Activated CD4-positive, alpha-beta T cell treated with anti-CD3 and anti-CD28 coated beads, Interleukin-2, Interleukin-4, amounts not matched to agents 100 ng/mL and 50 ng/mL, durations not matched to agents 16 hours and 8 hours (primary cell): ENCODE measurements around the gene CEBPA.
"Not testable (repeated sequence)": the region's sequence is repeated elsewhere in the genome, so short reads cannot be mapped to it uniquely, and the experiment has no call there.

Experiments
- DNase-seq: peaks from one replicate; pipeline ENCODE4 v3.0.0-alpha.2; 2020; ENCODE audit warnings: low spot score

The CEBPA gene

DNA sequence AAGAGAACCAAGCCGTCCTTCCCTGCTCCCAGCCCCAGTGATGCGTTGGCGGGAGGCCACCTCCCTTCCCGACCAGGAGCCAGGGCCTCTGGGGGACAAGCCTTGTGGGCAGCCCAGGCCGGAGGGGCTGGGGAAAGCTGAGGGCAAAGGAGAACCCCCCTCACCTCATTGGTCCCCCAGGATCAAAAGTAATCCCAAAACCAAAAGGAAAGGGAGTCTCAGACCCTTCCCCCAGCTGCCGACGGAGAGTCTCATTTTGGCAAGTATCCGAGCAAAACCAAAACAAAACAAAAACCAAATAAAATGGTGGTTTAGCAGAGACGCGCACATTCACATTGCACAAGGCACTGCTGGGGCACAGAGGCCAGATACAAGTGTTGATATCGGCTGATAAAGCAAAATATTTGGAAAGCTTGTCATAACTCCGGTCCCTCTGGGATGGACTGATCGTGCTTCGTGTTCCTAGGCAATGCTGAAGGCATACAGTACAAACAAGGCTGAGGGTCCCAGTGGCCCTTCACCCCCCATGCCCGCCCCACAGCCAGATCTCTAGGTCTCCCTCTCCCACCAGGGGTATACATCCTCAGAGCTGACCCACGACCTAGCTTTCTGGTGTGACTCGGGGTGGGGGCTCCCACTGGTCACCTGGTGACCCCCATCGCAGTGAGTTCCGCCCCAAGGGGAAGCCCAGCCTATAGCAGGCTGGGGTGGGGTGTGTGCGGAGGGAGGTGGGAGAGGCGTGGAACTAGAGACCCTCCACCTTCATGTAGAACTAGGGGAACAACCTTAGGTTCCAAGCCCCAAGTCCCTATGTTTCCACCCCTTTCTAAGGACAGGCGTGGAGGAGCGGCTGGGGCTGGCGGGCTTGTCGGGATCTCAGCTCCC, 2.1 kb downstream of the CEBPA start:
- no peak for DNase-seq

- no peak for DNase-seq
These were observed 3.2 kb downstream of the CEBPA start for GRCh38 chr19:33299051-33299688.

GRCh38 chr19:33298146-33298911, 4.0 kb downstream of the CEBPA start:
- DNase-seq = no peak

- no peak for DNase-seq
These were observed 4.8 kb downstream of the CEBPA start for GRCh38 chr19:33297401-33298145.

GRCh38 chr19:33296488-33296971, 5.8 kb downstream of the CEBPA start:
- DNase-seq = no peak

GRCh38 chr19:33295621-33296487, 6.5 kb downstream of the CEBPA start:
- no peak for DNase-seq

DNA sequence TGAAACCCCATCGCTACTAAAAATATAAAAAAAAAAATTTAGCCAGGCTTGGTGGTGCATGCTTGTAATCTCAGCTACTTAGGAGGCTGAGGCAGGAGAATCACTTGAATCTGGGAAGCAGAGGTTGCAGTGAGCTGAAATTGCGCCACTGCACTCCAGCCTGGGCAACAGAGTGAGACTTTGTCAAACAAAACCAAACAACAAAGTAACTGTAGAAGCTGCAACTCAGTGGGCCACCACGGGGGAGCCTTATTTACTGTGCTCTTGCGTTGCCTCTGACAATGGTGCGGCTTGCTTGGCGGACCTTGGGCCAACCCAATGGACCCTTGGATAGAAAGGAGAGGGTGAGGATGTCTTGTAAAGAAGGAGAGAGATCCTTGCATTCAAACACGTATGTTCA, 7.3 kb downstream of the CEBPA start:
- DNase-seq = not testable (repeated sequence)

DNA sequence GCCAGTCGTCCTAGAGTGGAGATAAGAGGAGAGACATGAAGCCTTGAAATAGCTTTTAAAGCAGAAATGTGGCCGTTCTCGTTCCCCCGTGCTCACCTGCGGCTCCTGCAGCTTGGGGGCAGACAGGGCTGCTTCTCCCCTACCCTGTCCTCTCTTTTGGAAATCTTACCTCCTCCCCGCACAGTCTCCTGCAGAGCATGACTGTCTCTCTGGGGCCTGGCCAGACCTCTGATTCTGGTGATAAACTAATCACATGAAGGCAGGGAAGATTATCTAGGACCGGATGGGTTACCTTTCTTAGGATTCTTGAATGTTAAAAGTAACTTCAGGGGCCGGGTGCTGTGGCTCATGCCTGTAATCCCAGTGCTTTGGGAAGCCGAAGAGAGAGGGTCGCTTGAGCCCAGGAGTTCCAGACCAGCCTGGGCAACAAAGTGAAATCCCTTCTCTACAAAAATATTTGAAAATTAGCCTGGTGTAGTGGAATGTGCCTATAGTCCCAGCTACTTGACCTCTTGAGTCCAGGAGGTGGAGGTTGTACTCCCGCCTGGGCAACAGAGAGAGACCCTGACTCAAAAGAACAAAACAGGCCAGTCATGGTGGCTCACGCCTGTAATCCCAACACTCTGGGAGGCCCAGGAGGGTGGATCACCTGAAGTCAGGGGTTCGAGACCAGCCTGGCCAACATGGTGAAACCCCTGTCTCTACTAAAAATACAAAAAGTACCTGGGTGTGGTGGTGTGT, 8.1 kb downstream of the CEBPA start:
- DNase-seq = no peak

- no peak for DNase-seq
These were observed 8.9 kb downstream of the CEBPA start for GRCh38 chr19:33293255-33294057.

DNA sequence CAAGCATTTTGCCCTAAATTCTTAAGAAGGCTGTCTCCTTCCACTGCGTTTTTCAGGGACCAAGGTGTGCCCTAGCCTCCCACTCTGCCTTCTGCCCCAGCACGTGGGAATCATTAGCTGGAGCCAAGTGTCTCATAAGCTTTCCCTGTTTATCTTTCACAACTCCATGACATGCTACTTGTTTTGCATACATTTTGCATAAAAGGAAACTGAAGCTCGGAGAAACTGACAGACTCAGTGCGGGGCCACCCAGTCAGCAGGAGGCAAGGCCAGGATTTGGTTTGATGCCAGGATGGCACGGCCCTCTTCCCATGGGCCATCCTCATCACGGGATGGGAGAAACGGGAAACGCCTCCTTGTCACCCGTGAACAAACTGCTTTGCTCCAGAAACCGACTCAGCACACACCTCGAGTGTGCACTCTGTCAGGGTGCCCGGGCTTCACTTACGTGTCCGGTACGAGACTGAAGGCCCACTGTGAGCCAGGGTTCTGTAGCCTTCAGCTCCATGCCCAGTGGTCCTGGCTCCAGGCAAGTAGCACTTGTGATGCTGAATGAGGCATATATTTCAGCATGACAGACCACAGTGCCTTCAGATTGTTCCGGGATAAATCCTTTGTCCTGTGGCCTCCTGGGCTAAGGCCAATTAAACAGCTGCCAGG, 9.6 kb downstream of the CEBPA start:
- no peak for DNase-seq

DNA sequence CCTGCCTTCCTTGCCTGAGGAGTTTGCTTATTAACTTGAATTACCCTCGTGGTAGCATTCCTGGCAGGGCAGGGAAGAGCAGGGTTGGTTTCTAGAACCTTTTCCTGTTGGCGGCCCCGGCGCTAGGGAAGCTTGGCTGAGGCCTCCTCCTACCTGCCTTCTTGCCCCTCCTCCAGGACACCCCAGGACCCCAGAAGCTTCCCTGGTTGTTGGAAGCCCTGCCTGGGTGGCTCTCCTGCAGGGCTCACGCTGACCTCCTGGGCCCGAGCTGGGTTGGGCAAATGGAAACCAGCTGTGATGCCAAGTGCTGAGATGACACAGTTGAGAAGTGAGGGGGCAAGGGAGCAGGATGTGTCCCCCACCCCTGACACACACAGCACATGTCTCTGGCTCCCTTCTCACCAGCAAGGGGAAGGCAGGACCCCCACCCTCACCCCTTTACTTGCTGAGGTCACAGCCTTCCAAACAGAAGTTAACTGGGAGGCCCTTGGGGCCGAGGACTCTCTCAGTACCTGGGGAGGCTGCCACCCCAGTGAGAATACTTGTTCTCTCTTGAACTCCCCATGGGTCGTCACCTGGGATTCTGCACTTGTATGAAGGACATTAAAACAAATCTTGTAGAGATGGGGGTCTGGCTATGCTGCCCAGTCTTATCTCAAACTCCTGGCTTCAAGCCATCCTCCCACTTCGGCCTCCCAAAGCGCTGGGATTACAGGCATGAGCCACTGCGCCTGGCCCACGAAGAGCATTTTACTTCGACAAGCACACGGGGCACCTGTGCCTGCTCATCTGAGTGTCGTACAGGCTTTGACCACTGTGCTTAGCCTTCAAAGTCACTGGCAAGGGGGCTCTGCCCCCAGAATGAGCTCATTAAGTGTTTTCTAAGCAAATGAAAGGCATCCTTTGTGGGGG, 10.5 kb downstream of the CEBPA start:
- DNase-seq = no peak

DNA sequence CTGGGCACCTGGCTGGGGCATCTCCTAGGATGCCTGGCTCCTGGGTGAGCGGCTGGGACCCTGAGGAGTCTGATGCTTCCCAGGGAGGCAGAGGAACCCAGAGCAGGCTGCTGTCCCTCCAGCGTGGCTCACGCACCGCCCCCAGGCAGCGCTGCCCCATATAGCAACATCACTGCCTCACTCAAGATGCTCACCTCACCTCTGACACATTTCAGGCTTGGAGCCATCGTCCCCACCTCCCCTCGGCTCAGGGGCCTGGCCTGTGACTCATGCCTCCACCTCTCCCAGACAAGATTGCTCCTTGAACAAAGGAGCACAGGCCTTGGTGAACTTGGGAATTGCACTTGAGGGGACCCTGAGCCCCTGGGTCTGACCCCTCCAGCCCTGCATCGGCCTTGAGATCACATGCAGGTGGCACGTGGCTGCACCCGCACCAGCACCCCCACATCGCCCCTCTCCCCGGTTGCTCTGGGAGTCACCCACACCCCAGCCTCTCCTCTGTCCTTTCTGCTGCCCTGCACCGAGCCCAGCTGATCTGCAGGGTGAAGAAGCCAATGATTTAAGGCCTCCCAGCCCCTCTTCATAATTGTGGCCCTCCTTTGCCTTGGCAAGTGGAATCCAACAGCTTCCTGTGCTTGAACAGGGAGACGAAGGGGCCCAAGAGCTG, 11.2 kb downstream of the CEBPA start:
- no peak for DNase-seq

DNA sequence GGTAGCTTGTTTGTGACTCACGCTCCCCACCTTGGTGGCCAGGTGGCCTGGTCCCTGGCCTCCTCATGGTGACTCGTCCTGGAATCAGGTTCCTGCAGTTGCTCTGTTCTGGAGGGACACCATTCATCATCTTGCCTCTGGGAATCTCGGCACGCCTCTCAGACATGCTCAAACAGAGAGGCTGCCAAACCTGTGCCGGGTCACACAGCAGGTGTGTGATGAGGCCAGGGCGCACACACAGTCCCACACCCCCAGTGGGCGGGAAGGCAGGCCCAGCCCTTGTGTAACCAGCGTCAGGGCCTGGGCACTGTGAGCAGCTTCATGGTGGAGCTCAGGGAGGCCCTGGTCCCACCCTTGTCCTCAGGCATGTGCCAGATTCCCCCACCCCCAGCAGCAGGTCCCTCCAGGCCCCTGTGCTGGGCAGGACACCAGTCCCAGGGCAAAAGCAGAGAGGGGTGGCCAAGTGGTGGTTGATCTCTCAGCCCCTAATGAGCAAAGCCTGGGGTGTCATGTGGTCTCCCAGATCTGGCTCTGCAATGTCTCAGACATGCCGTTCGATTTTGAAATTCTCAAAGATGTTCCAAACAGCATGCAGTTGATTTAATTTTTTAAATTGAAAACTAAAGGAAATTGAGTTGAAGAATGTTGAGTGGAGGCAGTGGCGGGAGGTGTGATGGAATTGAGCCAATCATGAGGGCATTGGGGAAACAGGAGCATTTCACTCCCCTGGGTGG, 12.1 kb downstream of the CEBPA start:
- DNase-seq = no peak

- no peak for DNase-seq
These were observed 13.1 kb downstream of the CEBPA start for GRCh38 chr19:33289261-33289660.

- DNase-seq = no peak
These were observed 13.7 kb downstream of the CEBPA start for GRCh38 chr19:33288666-33289065.

DNA sequence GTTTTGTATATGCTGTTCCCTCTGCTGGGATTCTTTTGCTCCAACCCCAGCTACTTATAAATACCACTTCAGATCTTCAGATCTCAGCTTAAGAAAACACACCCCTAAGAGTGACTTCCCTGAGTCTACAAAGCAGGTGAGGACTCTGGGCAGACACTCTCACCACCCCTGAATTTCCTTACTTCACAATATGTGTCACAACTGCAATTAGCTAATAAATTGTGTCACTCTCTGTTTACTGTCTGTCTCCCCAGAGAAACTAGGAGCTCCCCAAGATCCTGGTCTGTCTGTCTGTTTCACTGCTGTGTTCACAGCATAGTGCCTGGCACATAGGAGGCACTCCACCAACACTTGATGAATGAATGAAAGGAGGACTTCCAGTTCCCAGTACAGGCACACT, 14.4 kb downstream of the CEBPA start:
- DNase-seq = no peak
